Mammary epithelial cell (primary cell): ENCODE measurements around the gene DSCAM.

Source experiments
- CTCF ChIP-seq, 2 donors: IDR thresholded peaks in 1 of 2; conservative IDR thresholded peaks in 1 of 2; 2 replicates each; pipeline ENCODE4 v1.5.1; 2011 to 2012; ENCODE audit warnings: inconsistent platforms in 2 of 2, low read length in 2 of 2, mild to moderate bottlenecking in 2 of 2, control low read depth in 1 of 2, low read depth in 1 of 2; ENCODE audit not compliant: insufficient read depth in 1 of 2; ENCODE audit errors: extremely low read depth in 1 of 2
- EZH2 ChIP-seq: IDR thresholded peaks from 2 replicates; pipeline ENCODE4 v1.6.1; 2012; ENCODE audit warnings: low read length, inconsistent platforms, borderline replicate concordance

- TF ChIP-seq CTCF (conservative IDR thresholded peaks at IDR 0.05 in 1 of 2, IDR thresholded peaks at IDR 0.05 in 1 of 2; ENCODE audit: extremely low read depth in 1 of 2, insufficient read depth in 1 of 2, low read depth in 1 of 2, low read length in 2 of 2) (peak in 1 of 2 donors; percentile 37), EZH2 (no peak)
These were observed 792.6 kb downstream of the DSCAM start for GRCh38 chr21:40054403-40054802.
